Measurements from ENCODE around the gene THRSP. TPM values are rescaled to one million over a fixed set of nuclear protein-coding genes. Genes with fewer than 3 reads are reported as not detected.

THRSP gene
- total RNA-seq, 5 donors from 2014 or later (not counting 1 experiment from before 2014, with no cell fraction given) = not detected

DNA sequence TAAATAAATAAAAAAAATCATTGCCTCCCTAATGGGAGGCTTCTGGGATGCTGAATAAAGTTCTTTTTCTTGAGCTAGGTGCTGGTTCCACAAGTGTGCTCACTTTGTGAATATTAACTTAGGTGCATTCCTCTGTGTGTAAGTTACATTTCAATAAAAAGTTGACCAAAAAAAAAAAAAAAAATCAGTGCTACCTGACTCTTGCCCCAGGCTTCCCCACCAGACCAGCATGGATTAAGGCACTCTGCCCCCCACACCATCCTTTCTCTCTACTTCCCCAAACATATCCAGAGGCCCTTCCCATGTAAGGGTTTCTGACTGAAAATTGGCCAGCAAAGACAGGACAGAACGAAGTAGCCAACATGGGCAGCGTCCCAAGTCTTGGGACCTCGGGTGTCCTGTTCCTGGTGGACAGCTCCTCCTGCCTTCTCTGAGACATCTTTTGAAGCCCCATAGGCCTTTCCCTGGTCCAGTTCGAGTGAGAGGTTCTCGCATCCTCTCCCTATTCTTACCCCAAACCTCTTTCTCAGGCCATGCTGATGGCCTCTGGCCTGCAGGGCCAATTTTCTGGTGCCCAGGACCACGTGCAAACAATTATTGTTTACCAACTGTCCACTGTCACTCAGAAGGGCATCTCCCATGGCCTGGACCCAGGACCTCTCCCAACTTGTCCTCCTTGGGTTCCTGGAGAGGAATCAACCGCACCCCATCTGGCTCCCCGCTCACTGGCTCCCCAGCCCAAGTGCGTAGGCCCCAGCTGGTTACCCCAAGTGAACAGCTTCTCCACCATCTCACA, 25.6 kb upstream of the THRSP start:
- H3K36me3 Mint-ChIP-seq = no peaks in the 10 kb centered on the region
- DNase-seq (no peak), ATAC-seq (replicated peaks in 1 of 4) (no peak)
- peaks cover 10 to 11% (median 10%) of the 10 kb centered on the region in 3 donors for H3K4me1 Mint-ChIP-seq
- no peak overlapping the region for H3K27ac Mint-ChIP-seq
- Histone ChIP-seq H3K9me3 (no peaks in the 10 kb centered on the region), H3K4me1 (ENCODE audit: control insufficient read depth in 1 of 2, extremely low read depth in 1 of 2, insufficient read depth in 2 of 2, low read length in 2 of 2) (peaks cover 0 to 5% of the 10 kb centered on the region in 2 experiments), H3K27ac (ENCODE audit: low read length) (no peak overlapping the region), H3K36me3 (ENCODE audit: control insufficient read depth in 2 of 2, extremely low read depth in 1 of 2, insufficient read depth in 1 of 2, low read length in 1 of 2) (no peaks in the 10 kb centered on the region), H3K27me3 (replicated peaks in 1 of 2; ENCODE audit: control insufficient read depth in 2 of 2, extremely low read depth in 1 of 2, insufficient read depth in 2 of 2, low read length in 1 of 2) (peaks cover 0 to 2% of the 10 kb centered on the region in 2 experiments), H3K4me3 (ENCODE audit: control insufficient read depth in 1 of 2, extremely low read depth in 1 of 2, low read length in 1 of 2) (no peak overlapping the region)
- WGBS (ENCODE audit: insufficient coverage) = 84% methylated on average over 7 of the region's 9 CpGs
- no peaks in the 10 kb centered on the region for H3K9me3 Mint-ChIP-seq
- H3K27me3 Mint-ChIP-seq = no peaks in the 10 kb centered on the region
- no peak overlapping the region for H3K4me3 Mint-ChIP-seq
- ChIA-PET POLR2A (no interaction called here), CTCF (no interaction called here)

DNA sequence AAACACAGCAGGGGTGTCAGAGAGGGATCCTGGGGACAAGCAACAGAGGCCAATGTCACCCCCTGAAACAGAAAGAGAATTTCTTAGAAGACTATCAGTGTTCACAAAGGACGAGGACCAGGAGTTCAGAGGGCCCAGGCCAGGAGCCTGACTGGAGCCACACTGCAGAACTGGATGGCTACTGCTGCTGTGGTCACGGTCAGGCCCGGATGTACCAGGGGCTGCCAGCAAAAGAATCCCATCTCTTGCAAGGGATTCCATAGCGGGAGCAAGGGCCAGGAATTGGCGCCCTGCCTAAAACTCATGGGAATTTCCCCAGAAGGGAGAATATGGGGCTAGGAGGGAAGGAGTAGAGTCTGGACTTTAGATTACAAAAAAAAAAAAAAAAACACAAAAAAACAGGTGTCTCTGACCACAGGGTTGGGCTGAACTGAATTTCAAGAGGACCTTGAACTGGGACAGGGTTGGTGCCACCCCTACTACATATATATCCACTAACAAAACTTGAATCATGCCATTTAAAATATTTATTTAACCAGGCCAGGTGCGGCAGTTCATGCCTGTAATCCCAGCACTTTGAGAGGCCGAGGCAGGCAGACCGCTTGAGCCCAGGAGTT, 24.9 kb upstream of the THRSP start:
- H3K4me3 Mint-ChIP-seq = no peak overlapping the region
- WGBS (ENCODE audit: insufficient coverage) = 94% methylated on average over 3 of the region's 8 CpGs
- no peaks in the 10 kb centered on the region for H3K27me3 Mint-ChIP-seq
- H3K4me1 ChIP-seq (ENCODE audit: control insufficient read depth in 1 of 2, extremely low read depth in 1 of 2, insufficient read depth in 2 of 2, low read length in 2 of 2) = peaks cover 0 to 5% of the 10 kb centered on the region in 2 experiments
- no peaks in the 10 kb centered on the region for H3K9me3 ChIP-seq
- H3K36me3 Mint-ChIP-seq = no peaks in the 10 kb centered on the region
- H3K9me3 Mint-ChIP-seq = no peaks in the 10 kb centered on the region
- CTCF ChIA-PET = interaction anchor here in 1 of 2 donors (0.7 kb wide), 1 partner anchor 27 kb away, joined by 5 read pairs; no protein-coding TSS in a partner anchor
- H3K27ac Mint-ChIP-seq = no peak overlapping the region
- H3K4me3 ChIP-seq (ENCODE audit: control insufficient read depth in 1 of 2, extremely low read depth in 1 of 2, low read length in 1 of 2) = no peak overlapping the region
- H3K36me3 ChIP-seq (ENCODE audit: control insufficient read depth in 2 of 2, extremely low read depth in 1 of 2, insufficient read depth in 1 of 2, low read length in 1 of 2) = no peaks in the 10 kb centered on the region
- no peak for ATAC-seq (replicated peaks in 1 of 4)
- peaks cover 10 to 11% (median 10%) of the 10 kb centered on the region in 3 donors for H3K4me1 Mint-ChIP-seq
- no peak for DNase-seq
- H3K27ac ChIP-seq (ENCODE audit: low read length) = no peak overlapping the region
- H3K27me3 ChIP-seq (replicated peaks in 1 of 2; ENCODE audit: control insufficient read depth in 2 of 2, extremely low read depth in 1 of 2, insufficient read depth in 2 of 2, low read length in 1 of 2) = peaks cover 0 to 2% of the 10 kb centered on the region in 2 experiments
- POLR2A ChIA-PET = interaction anchor here in 1 of 2 donors (0.6 kb wide), 1 partner anchor 240 kb away, joined by 3 read pairs; no protein-coding TSS in a partner anchor

DNA sequence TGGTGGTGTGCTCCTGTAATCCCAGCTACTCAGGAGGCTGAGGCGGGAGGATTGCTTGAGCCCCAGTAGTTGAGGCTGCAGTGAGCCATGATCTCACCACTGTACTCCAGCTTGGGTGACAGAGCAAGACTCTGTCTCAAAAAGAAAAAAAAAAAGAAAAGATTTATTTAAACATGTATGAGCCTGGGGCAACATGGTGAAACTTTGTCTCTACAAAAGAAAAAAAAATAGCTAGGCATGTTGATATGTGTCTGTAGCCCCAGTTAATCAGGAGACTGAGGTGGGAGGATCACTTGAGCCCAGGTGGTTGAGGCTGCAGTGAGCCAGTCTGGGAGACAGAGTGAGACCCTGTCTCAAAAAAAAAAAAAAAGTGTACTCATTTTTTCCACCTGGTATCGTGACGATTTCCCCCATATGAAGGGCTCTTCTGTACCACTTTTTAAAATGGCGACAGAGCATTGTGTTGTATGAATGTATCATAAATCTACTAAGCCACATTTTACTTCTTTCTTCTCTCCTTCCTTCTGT, 24.2 kb upstream of the THRSP start:
- ATAC-seq (replicated peaks in 1 of 4) = no peak
- Mint-ChIP-seq H3K9me3 (no peaks in the 10 kb centered on the region), H3K27me3 (no peaks in the 10 kb centered on the region), H3K4me1 (peaks cover 10 to 11% (median 10%) of the 10 kb centered on the region in 3 donors), H3K27ac (peak overlapping the region in 1 of 2 donors; percentile 70), H3K4me3 (no peak overlapping the region), H3K36me3 (no peaks in the 10 kb centered on the region)
- H3K36me3 ChIP-seq (ENCODE audit: control insufficient read depth in 2 of 2, extremely low read depth in 1 of 2, insufficient read depth in 1 of 2, low read length in 1 of 2) = no peaks in the 10 kb centered on the region
- no CpG with 5 or more reads among the region's 4 CpGs for whole genome bisulfite sequencing (ENCODE audit: insufficient coverage)
- H3K4me3 ChIP-seq (ENCODE audit: control insufficient read depth in 1 of 2, extremely low read depth in 1 of 2, low read length in 1 of 2) = no peak overlapping the region
- no peak overlapping the region for H3K27ac ChIP-seq (ENCODE audit: low read length)
- POLR2A ChIA-PET = interaction anchor here (0.6 kb wide), 2 partner anchors 240 to 489 kb away, joined by 3 read pairs; no protein-coding TSS in a partner anchor
- CTCF ChIA-PET = interaction anchor here in 1 of 2 donors (0.7 kb wide), 1 partner anchor 26 kb away, joined by 5 read pairs; no protein-coding TSS in a partner anchor
- no peak for DNase-seq
- peaks cover 0 to 5% of the 10 kb centered on the region in 2 experiments for H3K4me1 ChIP-seq (ENCODE audit: control insufficient read depth in 1 of 2, extremely low read depth in 1 of 2, insufficient read depth in 2 of 2, low read length in 2 of 2)
- peaks cover 0 to 2% of the 10 kb centered on the region in 2 experiments for H3K27me3 ChIP-seq (replicated peaks in 1 of 2; ENCODE audit: control insufficient read depth in 2 of 2, extremely low read depth in 1 of 2, insufficient read depth in 2 of 2, low read length in 1 of 2)
- no peaks in the 10 kb centered on the region for H3K9me3 ChIP-seq

DNA sequence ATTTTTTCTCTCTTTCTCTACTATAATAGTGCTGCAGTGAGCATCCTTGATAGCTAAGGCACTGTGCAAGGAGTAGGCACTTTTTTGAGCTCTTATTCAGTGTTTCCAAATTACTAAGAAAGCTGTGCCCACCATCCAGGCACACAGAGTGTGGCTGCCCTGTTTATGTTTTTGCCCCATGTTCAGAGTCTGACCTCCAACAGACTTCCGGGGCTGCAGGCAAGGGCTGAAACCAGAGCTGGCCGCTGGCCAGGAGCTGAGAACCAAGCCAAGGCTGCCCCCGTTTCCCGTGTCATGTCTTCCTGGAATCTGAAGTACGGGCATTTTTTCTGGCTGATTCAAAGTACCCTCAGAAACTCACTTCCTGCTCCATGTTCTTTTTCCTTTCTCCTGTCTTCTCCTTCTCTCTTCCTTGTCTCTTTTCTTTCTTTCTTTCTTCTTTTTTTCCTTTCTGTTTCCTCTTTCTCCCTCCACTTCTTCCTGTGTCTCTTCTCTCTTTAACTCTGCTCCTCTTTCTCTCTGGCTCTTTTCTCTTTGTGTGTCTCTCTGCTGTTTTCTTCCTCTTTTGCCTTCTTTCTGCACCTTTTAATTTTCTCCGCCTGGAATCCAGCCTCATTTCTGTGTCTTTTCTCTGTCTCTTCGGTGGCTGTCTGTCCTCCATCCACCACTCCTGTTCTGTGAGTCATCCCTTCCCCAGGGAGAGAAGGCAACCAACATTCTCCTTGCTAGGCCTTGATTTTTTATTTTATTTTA, 23.6 kb upstream of the THRSP start:
- H3K4me1 Mint-ChIP-seq = peaks cover 10 to 11% (median 10%) of the 10 kb centered on the region in 3 donors
- peak overlapping the region; percentile 15 to 48 (median 37) for H3K4me3 Mint-ChIP-seq
- ATAC-seq (replicated peaks in 1 of 4) (peak in 2 of 4 experiments; percentile 30 to 32), DNase-seq (peak in 4 of 35 experiments; percentile 1 to 18 (median 5))
- WGBS (ENCODE audit: insufficient coverage) = 7% methylated on average over 5 of the region's 7 CpGs
- no peaks in the 10 kb centered on the region for H3K36me3 ChIP-seq (ENCODE audit: control insufficient read depth in 2 of 2, extremely low read depth in 1 of 2, insufficient read depth in 1 of 2, low read length in 1 of 2)
- no peak overlapping the region for H3K27ac ChIP-seq (ENCODE audit: low read length)
- H3K4me3 ChIP-seq (ENCODE audit: control insufficient read depth in 1 of 2, extremely low read depth in 1 of 2, low read length in 1 of 2) = no peak overlapping the region
- peak overlapping the region; percentile 41 to 70 for H3K27ac Mint-ChIP-seq
- no peaks in the 10 kb centered on the region for H3K9me3 Mint-ChIP-seq
- no peaks in the 10 kb centered on the region for H3K36me3 Mint-ChIP-seq
- peaks cover 0 to 2% of the 10 kb centered on the region in 2 experiments for H3K27me3 ChIP-seq (replicated peaks in 1 of 2; ENCODE audit: control insufficient read depth in 2 of 2, extremely low read depth in 1 of 2, insufficient read depth in 2 of 2, low read length in 1 of 2)
- POLR2A ChIA-PET = interaction anchor here in 1 of 2 donors (0.6 kb wide), 1 partner anchor 488 kb away, joined by 3 read pairs; no protein-coding TSS in a partner anchor
- no peaks in the 10 kb centered on the region for H3K27me3 Mint-ChIP-seq
- CTCF ChIA-PET = interaction anchor here in 1 of 2 donors (0.6 kb wide), 1 partner anchor 228 kb away, joined by 3 read pairs; no protein-coding TSS in a partner anchor
- H3K4me1 ChIP-seq (ENCODE audit: control insufficient read depth in 1 of 2, extremely low read depth in 1 of 2, insufficient read depth in 2 of 2, low read length in 2 of 2) = peaks cover 0 to 5% of the 10 kb centered on the region in 2 experiments
- H3K9me3 ChIP-seq = no peaks in the 10 kb centered on the region

DNA sequence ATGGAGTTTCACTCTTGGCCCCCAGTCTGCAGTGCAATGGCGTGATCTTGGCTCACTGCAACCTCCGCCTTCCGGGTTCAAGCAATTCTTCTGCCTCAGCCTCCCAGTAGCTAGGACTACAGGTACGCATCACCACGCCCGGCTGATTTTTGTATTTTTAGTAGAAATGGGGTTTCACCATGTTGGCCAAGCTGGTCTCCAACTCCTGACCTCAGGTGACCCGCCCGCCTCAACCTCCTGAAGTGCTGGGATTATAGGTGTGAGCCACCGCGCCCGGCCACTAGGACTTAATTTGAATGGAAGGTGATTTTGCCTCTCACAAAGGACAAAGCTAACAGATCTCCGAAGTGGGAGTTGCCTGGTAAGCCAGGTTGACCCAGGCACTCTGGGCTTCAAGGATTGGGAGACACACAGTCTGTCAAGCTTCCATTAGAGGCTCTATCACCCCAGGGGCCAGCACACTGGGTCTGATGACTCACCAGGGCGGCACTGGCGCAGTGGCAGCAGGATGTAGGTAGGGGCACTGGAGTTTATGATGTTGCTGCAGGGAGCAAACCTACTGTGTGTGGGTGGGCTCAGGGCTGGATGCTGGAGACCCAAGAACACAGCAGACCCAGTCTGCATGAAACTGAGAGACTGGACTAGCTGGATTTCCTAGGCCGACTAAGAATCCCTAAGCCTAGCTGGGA, 22.8 kb upstream of the THRSP start:
- Mint-ChIP-seq H3K4me3 (no peak overlapping the region), H3K27ac (no peak overlapping the region), H3K9me3 (no peaks in the 10 kb centered on the region), H3K36me3 (no peaks in the 10 kb centered on the region), H3K4me1 (peaks cover 13 to 15% (median 14%) of the 10 kb centered on the region in 3 donors), H3K27me3 (no peaks in the 10 kb centered on the region)
- 100% methylated on average over 7 of the region's 15 CpGs for WGBS (ENCODE audit: insufficient coverage)
- Histone ChIP-seq H3K4me3 (ENCODE audit: control insufficient read depth in 1 of 2, extremely low read depth in 1 of 2, low read length in 1 of 2) (no peak overlapping the region), H3K27me3 (replicated peaks in 1 of 2; ENCODE audit: control insufficient read depth in 2 of 2, extremely low read depth in 1 of 2, insufficient read depth in 2 of 2, low read length in 1 of 2) (peaks cover 0 to 2% of the 10 kb centered on the region in 2 experiments), H3K4me1 (ENCODE audit: control insufficient read depth in 1 of 2, extremely low read depth in 1 of 2, insufficient read depth in 2 of 2, low read length in 2 of 2) (peaks cover 1 to 8% of the 10 kb centered on the region in 2 experiments), H3K36me3 (ENCODE audit: control insufficient read depth in 2 of 2, extremely low read depth in 1 of 2, insufficient read depth in 1 of 2, low read length in 1 of 2) (no peaks in the 10 kb centered on the region), H3K9me3 (no peaks in the 10 kb centered on the region), H3K27ac (ENCODE audit: low read length) (no peak overlapping the region)
- ChIA-PET CTCF (no interaction called here), POLR2A (no interaction called here)
- DNase-seq = no peak
- no peak for ATAC-seq (replicated peaks in 1 of 4)

Measured in T-cell (primary cell).